Limb (tissue), 2 donors: ENCODE measurements around the gene PAX2.

ENCODE experiments used
- DNase-seq, 2 donors: peaks; one replicate each; pipeline ENCODE4 v3.0.0-alpha.2; 2016; ENCODE audit errors: extremely low spot score in 2 of 2

PAX2 gene

DNA sequence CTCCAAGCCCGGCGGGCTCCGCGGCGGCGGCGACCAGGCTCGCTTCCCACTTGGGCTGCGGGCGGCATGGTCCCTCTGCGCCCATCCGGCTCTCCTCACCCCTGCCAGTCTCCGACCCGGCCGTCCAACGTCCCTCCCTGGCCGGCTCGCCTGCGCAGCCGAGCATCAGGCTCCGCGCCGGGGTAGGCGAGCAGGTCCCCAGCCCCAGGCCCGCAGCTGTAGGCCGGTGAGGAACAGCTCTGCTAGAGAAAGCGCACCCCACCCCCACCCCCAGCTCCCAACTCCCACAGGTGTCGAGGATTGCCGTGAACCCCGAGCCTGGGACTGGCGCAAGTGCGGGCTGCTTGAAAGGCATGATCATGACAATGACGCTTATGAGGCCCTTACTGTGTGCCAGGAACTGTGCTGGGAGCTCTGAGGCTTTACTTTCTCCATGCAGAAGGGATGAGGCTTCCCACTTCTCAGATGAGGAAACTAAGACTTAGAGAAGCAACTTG lies 20.8 kb upstream of the PAX2 start:
- no peak for DNase-seq

- no peak for DNase-seq
Observed at GRCh38 chr10:100725071-100725471, 20.3 kb upstream of the PAX2 start.

GRCh38 chr10:100725869-100726426 lies 19.4 kb upstream of the PAX2 start:
- no peak for DNase-seq

GRCh38 chr10:100727808-100728207 lies 17.6 kb upstream of the PAX2 start:
- DNase-seq = no peak

GRCh38 chr10:100728928-100729861 lies 16.2 kb upstream of the PAX2 start:
- peak in 1 of 2 donors; percentile 75 for DNase-seq

- DNase-seq = peak in 1 of 2 donors; percentile 67
Observed at GRCh38 chr10:100729862-100730724, 15.3 kb upstream of the PAX2 start.

DNA sequence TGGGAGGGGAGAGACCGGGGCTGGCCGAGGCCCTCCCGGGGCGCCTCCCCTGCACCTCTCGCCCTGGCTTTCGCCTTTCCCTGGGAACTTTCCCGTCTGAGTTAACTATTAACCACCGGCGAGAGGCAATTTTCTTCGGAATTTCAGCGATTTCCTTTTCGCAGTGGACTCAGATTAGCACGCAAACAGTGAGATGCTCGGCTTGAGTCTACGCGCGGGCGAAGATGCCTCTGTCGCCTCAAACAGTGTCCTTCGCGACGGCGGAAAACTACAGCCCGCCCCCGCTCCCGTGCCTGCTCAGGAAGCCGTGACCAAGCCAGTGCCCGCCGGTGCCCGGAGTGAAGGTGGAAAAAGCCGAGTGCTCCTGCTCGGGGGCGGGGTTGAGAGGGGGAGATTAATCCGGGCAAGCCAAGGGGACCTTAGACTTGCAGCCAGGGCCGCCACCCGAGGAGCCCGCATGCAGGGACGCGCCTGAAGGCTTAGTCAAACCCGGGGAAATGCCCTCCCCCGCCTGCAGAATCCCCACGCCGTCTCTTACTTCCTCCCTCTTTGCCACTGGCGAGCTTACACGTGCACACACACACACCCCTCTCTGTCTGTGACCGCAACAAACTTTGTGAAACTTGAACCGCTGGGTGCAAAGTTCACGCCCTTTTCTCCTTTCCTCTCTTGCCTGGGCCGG lies 14.5 kb upstream of the PAX2 start:
- peak in 1 of 2 donors; percentile 54 for DNase-seq

- no peak for DNase-seq
Observed at GRCh38 chr10:100731407-100732240, 13.8 kb upstream of the PAX2 start.

DNA sequence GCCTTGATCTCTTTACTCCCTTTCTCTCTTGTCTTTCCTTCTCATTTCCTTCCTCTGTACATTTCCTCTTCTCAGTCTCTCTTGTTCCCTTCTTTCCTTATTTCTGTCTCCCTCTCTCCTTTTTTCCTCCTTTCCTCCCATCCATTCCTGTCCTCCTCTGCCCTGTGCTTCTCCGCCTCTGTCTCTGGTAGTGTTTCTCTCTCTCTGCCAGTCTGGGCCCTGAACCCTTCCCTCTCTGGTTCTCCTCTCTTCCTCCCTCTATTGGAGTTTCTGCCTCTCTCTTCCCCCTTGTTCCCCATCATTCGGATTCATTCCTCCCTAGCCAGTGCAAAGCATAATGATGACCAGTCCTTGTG lies 13.2 kb upstream of the PAX2 start:
- no peak for DNase-seq

GRCh38 chr10:100733329-100733728 lies 12.1 kb upstream of the PAX2 start:
- no peak for DNase-seq

DNA sequence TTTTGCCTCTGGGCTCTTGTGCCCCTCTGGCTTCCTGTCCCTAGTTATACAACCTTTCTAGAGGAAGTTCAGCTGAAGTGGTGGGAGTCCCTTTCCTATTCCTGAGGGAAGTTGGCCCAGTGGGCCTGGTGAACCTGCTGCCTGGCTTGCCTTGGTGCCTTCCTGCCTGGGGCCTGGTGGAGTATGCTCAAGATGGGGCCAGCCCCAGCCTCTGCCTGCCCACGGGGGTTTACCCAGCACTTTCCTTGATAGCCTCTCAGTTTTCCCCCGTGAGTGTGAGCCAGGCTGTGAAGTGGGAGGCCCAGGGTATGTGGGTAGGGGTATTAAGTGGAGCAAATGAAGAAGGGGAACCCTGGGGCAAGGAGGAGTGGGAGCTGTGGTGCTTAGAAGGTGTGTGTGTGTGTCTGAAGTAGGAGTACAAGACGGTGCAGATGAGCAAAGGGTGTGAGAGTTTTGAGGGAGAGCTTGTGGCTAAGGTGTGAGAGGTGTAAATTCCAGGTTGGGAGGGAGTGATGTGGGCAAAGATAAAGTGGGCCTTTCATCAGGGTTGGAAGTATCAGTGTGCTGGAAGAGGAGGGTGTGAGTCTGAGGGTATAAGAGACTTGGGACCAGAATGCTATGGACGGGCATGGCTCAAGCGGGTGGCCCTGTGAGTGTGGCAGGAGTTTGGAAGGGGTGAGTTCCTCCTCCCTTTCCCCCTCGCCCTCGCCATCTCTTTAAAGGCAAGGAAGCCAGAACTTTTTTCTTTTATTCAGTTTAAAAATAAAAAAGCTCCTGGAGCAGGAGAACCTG lies 10.9 kb upstream of the PAX2 start:
- no peak for DNase-seq

DNA sequence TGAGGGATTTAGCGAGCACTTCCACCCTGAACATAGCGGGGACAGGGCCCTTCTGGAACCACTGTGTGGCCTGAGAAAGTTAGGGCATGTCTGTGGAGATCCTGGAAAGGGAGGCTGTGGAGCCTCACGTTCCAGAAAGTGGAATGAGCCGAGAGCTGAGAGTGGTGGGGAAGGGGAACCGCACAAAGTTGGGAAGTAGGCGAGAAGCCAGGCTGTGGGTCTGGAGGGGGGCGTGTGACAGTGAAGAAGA lies 10.4 kb upstream of the PAX2 start:
- no peak for DNase-seq

- no peak for DNase-seq
Observed at GRCh38 chr10:100735337-100736143, 9.8 kb upstream of the PAX2 start.

GRCh38 chr10:100736144-100736808 lies 9.1 kb upstream of the PAX2 start:
- DNase-seq = no peak

- DNase-seq = no peak
Observed at GRCh38 chr10:100736809-100737354, 8.5 kb upstream of the PAX2 start.

DNA sequence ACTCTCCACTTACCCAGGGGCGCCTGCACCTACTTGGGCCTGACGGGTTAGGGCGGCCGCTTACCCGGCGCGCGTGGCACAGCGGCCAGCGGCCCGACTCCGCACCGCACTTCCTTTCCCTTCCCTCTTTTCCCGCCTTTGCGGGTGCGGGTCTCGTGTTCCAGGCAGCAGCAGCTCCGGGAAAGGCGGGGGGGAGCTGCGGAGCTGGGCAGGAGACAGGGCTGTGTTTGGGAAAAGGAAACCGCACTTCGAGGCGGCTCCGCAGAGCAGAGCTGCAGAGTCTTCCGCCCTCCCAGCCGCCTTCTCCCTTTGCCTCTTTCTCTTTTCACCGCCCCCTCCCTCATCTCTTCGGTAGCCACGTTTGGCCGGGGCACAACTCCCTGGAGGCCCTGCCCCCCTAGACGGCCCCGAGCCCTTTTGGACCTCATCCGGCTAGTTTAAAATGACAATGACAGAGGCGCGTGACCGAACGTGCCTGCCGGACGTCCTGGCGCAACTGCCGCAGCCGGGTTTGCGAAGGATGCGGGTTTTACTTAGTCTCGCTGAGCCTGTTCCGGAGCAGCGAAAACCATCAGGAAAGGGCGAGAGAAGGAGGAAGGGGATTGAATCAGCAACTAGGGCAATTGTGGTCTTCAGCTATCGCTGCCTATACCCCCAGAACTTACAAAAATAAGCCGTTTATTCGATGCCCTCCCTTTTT lies 7.9 kb upstream of the PAX2 start:
- DNase-seq = peak in 1 of 2 donors; percentile 42

- no peak for DNase-seq
Observed at GRCh38 chr10:100738055-100738827, 7.1 kb upstream of the PAX2 start.
